ENCODE results near the gene ARHGAP31. TPM values are rescaled to one million over a fixed set of nuclear protein-coding genes. Genes with fewer than 3 reads are reported as not detected.

ARHGAP31 gene
- total and polyA plus RNA-seq, 2 of the 8 experiments (the other 6 are each of a cell fraction or from before 2014, with no cell fraction given) = 1.1 to 7.6 TPM

DNA sequence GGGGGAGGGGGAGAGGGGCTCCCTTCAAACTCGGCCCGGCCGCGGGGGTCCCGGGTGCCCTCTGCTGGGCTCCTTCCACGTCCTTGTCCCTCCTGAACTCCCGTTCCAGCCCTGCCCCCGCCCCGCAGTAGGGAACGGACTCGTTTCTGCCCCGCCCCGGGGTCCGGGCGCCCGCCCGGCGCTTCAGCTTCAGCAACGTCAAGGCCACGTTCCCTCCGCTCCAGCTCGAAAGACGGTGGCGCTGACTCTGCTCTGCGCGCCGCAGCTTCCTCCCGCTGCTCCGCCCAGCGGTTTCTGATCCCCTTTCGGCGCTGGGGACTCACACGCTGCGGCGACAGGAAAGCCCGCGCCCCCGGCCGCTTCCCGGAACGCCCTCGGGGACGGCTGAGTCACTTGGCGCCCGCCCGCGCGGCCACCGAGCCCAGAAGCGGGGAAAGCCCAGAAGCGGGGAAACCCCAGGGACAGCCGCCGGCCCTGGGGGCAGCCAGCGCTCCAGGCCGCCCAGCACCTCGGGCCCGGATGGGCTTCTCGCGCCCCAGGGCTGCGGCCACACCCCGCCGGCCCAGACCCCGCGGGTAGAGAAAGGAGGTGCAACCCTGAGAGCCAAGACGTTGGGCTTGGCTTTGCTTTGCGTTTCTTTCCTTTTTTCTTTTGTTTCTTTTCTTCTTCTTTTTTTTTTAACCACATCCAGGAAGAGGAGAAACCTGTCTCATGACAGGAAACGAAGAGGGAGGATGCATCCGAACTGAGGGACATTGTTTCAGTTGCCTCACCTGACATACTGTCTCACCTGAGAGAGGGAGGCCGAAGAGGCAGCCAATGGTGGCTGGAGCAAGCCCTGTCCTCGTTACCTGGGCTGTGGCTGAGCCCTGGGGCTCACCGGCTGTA, 28.9 kb downstream of the ARHGAP31 start:
- H2BK120ac ChIP-seq (replicated peaks; ENCODE audit: low read depth, low read length) = peak overlapping the region; percentile 80
- no peak overlapping the region for H2AFZ ChIP-seq (ENCODE audit: low read length)
- POLR2A ChIA-PET (ENCODE audit: partially characterized antibody) = interaction anchor here (0.8 to 2.1 kb wide), 15 partner anchors 10 to 175 kb away, joined by 3 to 15 read pairs (median 4); partner anchors contain the start of genes ARHGAP31, B4GALT4, TIMMDC1 and TMEM39A
- H3K27me3 ChIP-seq (replicated peaks in 1 of 4; ENCODE audit: control insufficient read depth in 3 of 4, extremely low read depth in 1 of 4, insufficient read depth in 3 of 4, low read length in 3 of 4) = no peaks in the 10 kb centered on the region
- H3K79me1 ChIP-seq (ENCODE audit: low read depth, low read length) = no peaks in the 10 kb centered on the region
- H3K27ac ChIP-seq (ENCODE audit: low read depth, low read length) = peak overlapping the region; percentile 79
- H4K5ac ChIP-seq (ENCODE audit: insufficient read length, low read depth, low read length) = peak overlapping the region; percentile 96
- H2BK12ac ChIP-seq (ENCODE audit: low read depth, low read length) = peak overlapping the region; percentile 77; the same call in 1 of the 2 replicates
- peak overlapping the region; percentile 97 for H4K8ac ChIP-seq (ENCODE audit: extremely low read depth, insufficient read depth, low read length)
- H3K9ac ChIP-seq (replicated peaks in 1 of 4; ENCODE audit: extremely low read depth in 1 of 4, low read depth in 3 of 4, low read length in 3 of 4) = peak overlapping the region; percentile 14 to 66 (median 60)
- no peaks in the 10 kb centered on the region for H4K20me1 ChIP-seq (replicated peaks in 1 of 2; ENCODE audit: control insufficient read depth in 1 of 2, insufficient read depth in 2 of 2, low read length in 2 of 2)
- H3K36me3 ChIP-seq (ENCODE audit: control insufficient read depth in 2 of 4, insufficient read depth in 4 of 4, low read length in 3 of 4) = no peaks in the 10 kb centered on the region
- WGBS, 2 experiments (ENCODE audit: extremely low coverage in 1 of 2, insufficient coverage in 1 of 2, insufficient read length in 1 of 2, insufficient replicate concordance in 2 of 2, low coverage in 1 of 2, low lambda C conversion rate in 2 of 2, missing lambda C conversion rate in 1 of 2) = 3% methylated on average over 57 of the region's 71 CpGs; no CpG with 5 or more reads in 1 of the 2 experiments
- H3K9me3 ChIP-seq (ENCODE audit: insufficient read depth in 2 of 2, low read depth in 1 of 2, low read length in 1 of 2) = no peaks in the 10 kb centered on the region
- FAIRE-seq = peak; percentile 63
- peak overlapping the region; percentile 99 for H3K56ac ChIP-seq (replicated peaks; ENCODE audit: insufficient read length, low read depth, low read length)
- no peak overlapping the region; the same call in 1 of the 2 replicates for H2AK5ac ChIP-seq (ENCODE audit: low read depth, low read length)
- H3K4me1 ChIP-seq (replicated peaks in 1 of 4; ENCODE audit: control insufficient read depth in 3 of 4, insufficient read depth in 4 of 4, low read length in 3 of 4) = peaks cover 1 to 12% (median 10%) of the 10 kb centered on the region in 4 experiments; a peak in 5 of 7 replicates
- no peak overlapping the region for H2BK15ac ChIP-seq (ENCODE audit: low read length)
- H3K23ac ChIP-seq (ENCODE audit: insufficient read length) = no peak overlapping the region
- peak overlapping the region; percentile 98 for H2BK5ac ChIP-seq (ENCODE audit: low read depth, low read length)
- H3K18ac ChIP-seq (ENCODE audit: extremely low read depth, low read length) = peak overlapping the region; percentile 98
- no peaks in the 10 kb centered on the region for H3K79me2 ChIP-seq (ENCODE audit: control insufficient read depth in 1 of 2, insufficient read depth in 2 of 2, low read length in 2 of 2)
- H4K91ac ChIP-seq (replicated peaks; ENCODE audit: insufficient read length, low read length) = peak overlapping the region; percentile 99
- peak overlapping the region; percentile 33 for H3K4ac ChIP-seq (replicated peaks; ENCODE audit: insufficient read length, low read depth, low read length)
- peak overlapping the region; percentile 49 to 68 (median 66) for H3K4me3 ChIP-seq (ENCODE audit: extremely low read depth in 1 of 4, insufficient read depth in 2 of 4, low read depth in 3 of 4, low read length in 4 of 4)
- H2BK20ac ChIP-seq (ENCODE audit: low read length) = peak overlapping the region; percentile 90; the same call in 1 of the 2 replicates
- CTCF ChIA-PET (ENCODE audit: partially characterized antibody) = interaction anchor here (0.7 to 2.9 kb wide), 8 partner anchors 16 to 48 kb away, joined by 3 to 10 read pairs (median 5); partner anchors contain the start of gene ARHGAP31
- no peak overlapping the region for H3K14ac ChIP-seq (ENCODE audit: insufficient read length)
- peak overlapping the region; percentile 85 to 97 for H3K4me2 ChIP-seq (ENCODE audit: insufficient read depth in 1 of 2, low read depth in 2 of 2, low read length in 2 of 2)
- DNase-seq (ENCODE audit: low read depth in 1 of 2, low spot score in 2 of 2) = peak; percentile 59 to 70
- peaks cover 8% of the 10 kb centered on the region; the same call in 1 of the 2 replicates for H3K23me2 ChIP-seq (ENCODE audit: low read depth, low read length)

Measured in H1 (cell line).